K562 (cell line): ENCODE results near the gene FOXRED2. TPM values are rescaled to one million over a fixed set of nuclear protein-coding genes. Genes with fewer than 3 reads are reported as not detected.
A peak's percentile ranks its signal among the peaks of the same experiment; 100 is the strongest.

ENCODE experiments used
- ARID1B ChIP-seq: fragments of 450-650 bp; IDR thresholded peaks from 2 replicates; pipeline ENCODE4 v1.6.1; 2016; ENCODE audit warnings: antibody characterized with exemption, mild to moderate bottlenecking, inconsistent platforms
- ARID4B ChIP-seq: sonication (generic); formaldehyde crosslinking; IDR thresholded peaks from 2 replicates; pipeline ENCODE4 v1.8.0; 2022; ENCODE audit warnings: mild to moderate bottlenecking, missing genetic modification reagents
- ARNT ChIP-seq, 2 experiments: fragments of 450-650 bp; IDR thresholded peaks; 2 replicates each; pipeline ENCODE4 v1.6.1; 2016; ENCODE audit warnings: mild to moderate bottlenecking in 1 of 2
- BRD4 ChIP-seq: fragments of 200-600 bp; sonication (generic); IDR thresholded peaks from 2 replicates; pipeline ENCODE4 v1.6.1; 2017; ENCODE audit warnings: inconsistent platforms
- CC2D1A ChIP-seq: fragments of 450-650 bp; IDR thresholded peaks from 2 replicates; pipeline ENCODE4 v1.6.1; 2017; ENCODE audit warnings: mild to moderate bottlenecking
- GTF2F1 ChIP-seq: IDR thresholded peaks from 2 replicates; pipeline ENCODE4 v1.6.1; 2011; ENCODE audit warnings: low read depth, low read length, improper control_type of control experiment
- JUN ChIP-seq, 2 experiments: sonication (generic) in 1 of 2; formaldehyde crosslinking in 1 of 2; IDR thresholded peaks; 2 replicates each; pipeline versions ENCODE4 v1.6.1 to v1.8.0; 2012 to 2022; ENCODE audit warnings: borderline replicate concordance in 2 of 2, mild to moderate bottlenecking in 2 of 2, improper control_type of control experiment in 1 of 2, low read depth in 1 of 2, low read length in 1 of 2, missing genetic modification reagents in 1 of 2
- KDM1A ChIP-seq, 2 experiments: fragments of 450-650 bp; IDR thresholded peaks; 2 replicates each; pipeline ENCODE4 v1.6.1; 2016; ENCODE audit warnings: mild to moderate bottlenecking in 2 of 2
- MNT ChIP-seq, 2 experiments: fragments of 450-650 bp; conservative IDR thresholded peaks; 2 replicates each; pipeline ENCODE4 v1.6.1; 2017; ENCODE audit warnings: mild to moderate bottlenecking in 2 of 2, moderate library complexity in 2 of 2
- NKRF ChIP-seq: fragments of 450-650 bp; IDR thresholded peaks from 2 replicates; pipeline ENCODE4 v1.6.1; 2016; ENCODE audit warnings: borderline replicate concordance
- RNF2 ChIP-seq: sonication (generic); IDR thresholded peaks from 2 replicates; pipeline ENCODE4 v1.6.1; 2016
- SMARCA5 ChIP-seq: fragments of 450-650 bp; IDR thresholded peaks from 2 replicates; pipeline ENCODE4 v1.6.1; 2016
- SNIP1 ChIP-seq: fragments of 450-650 bp; IDR thresholded peaks from 2 replicates; pipeline ENCODE4 v1.7.1; 2017; ENCODE audit warnings: low read depth, mild to moderate bottlenecking
- SRF ChIP-seq, 2 experiments: fragments of 250-450, 450-650 bp in 1 of 2; sonication (Bioruptor Pico) in 1 of 2; sonication (generic) in 1 of 2; formaldehyde crosslinking; IDR thresholded peaks; 2 replicates each; pipeline versions ENCODE4 v1.5.0 to v1.5.1; 2020 to 2022; ENCODE audit warnings: mild to moderate bottlenecking in 1 of 2, missing genetic modification reagents in 1 of 2
- TBP ChIP-seq: optimal IDR thresholded peaks from 2 replicates; pipeline ENCODE3; 2011; ENCODE audit warnings: low read depth, low read length, improper control_type of control experiment
- TFAP4 ChIP-seq: sonication (generic); formaldehyde crosslinking; IDR thresholded peaks from 2 replicates; pipeline ENCODE4 v1.8.0; 2022; ENCODE audit warnings: missing genetic modification reagents, mild to moderate bottlenecking, moderate library complexity, borderline replicate concordance
- ZNF316 ChIP-seq: fragments of 450-650 bp; IDR thresholded peaks from 2 replicates; pipeline ENCODE4 v1.6.1; 2016
- ZNF79 ChIP-seq: fragments of 250-450 bp; sonication (Bioruptor Pico); IDR thresholded peaks from 2 replicates; pipeline ENCODE4 v1.4.0; 2020; ENCODE audit warnings: low read depth, mild to moderate bottlenecking, moderate library complexity
- polyA plus RNA-seq, 8 experiments: library from polyadenylated mRNA; depleted of rRNA in 4 of 8; stranded (reverse) in 5 of 8; unstranded in 3 of 8; fragments of >200 nt; fragmentation: Nextera tagmentation in 2 of 8; fragmentation: Illumina TruSeq in 1 of 8; extraction: Ambion mirVana in 2 of 8; extraction: Trizol in 1 of 8; gene quantifications; 2 replicates each; pipeline versions ENCODE4 v1.2.1 to v1.2.3, GENCODE V29; 2011 to 2014; ENCODE audit warnings: inconsistent platforms in 1 of 8, missing spikeins in 1 of 8
- total RNA-seq, 7 experiments: library from RNA; depleted of rRNA in 6 of 7; stranded (reverse); fragments of >200 nt in 6 of 7; fragmentation: Illumina TruSeq in 2 of 7; extraction: Trizol in 2 of 7; gene quantifications; 2 replicates each; pipeline versions ENCODE4 v1.2.1 to v1.2.3, GENCODE V29; 2011 to 2021; ENCODE audit warnings: low replicate concordance in 1 of 7

FOXRED2 gene
- total and polyA plus RNA-seq, 9 of the 15 experiments (the other 6 are each of a cell fraction or from before 2014, with no cell fraction given) = 2.8 to 48.4 (median 7.8) TPM

GRCh38 chr22:36541831-36542411 lies 35.1 kb upstream of the FOXRED2 start (continued):
- no peak for TF ChIP-seq TFAP4 (CRISPR knock-in tag)
- peak; percentile 72 to 86 for TF ChIP-seq KDM1A (IDR thresholded peaks at IDR 0.05)
- 0 out of 2 replicates have a peak, but pooled peaks have one; percentile 19 for TF ChIP-seq ZNF316
- peak; percentile 34; the same call in 1 of the 2 replicates for TF ChIP-seq JUN (IDR thresholded peaks at IDR 0.05; ENCODE audit: borderline replicate concordance, low read depth, low read length)
- no peak for TF ChIP-seq JUN (CRISPR knock-in tag; IDR thresholded peaks at IDR 0.05; ENCODE audit: borderline replicate concordance)
- no peak for TF ChIP-seq BRD4
- TF ChIP-seq RNF2 = no peak
- no peak for TF ChIP-seq ARNT (IDR thresholded peaks at IDR 0.05)
- TF ChIP-seq CC2D1A = no peak
- TF ChIP-seq SNIP1 = no peak
- TF ChIP-seq TBP = no peak
- TF ChIP-seq ARID1B = peak; percentile 63
- TF ChIP-seq ARID4B (CRISPR knock-in tag) = no peak
- 0 out of 4 replicates have a peak, but pooled peaks of 1 of the 2 experiments have one; percentile 29 for TF ChIP-seq MNT (conservative IDR thresholded peaks at IDR 0.05)
- TF ChIP-seq SMARCA5 = peak; percentile 67; the same call in 1 of the 2 replicates
- TF ChIP-seq ZNF79 = no peak
- TF ChIP-seq SRF (CRISPR knock-in tag; IDR thresholded peaks at IDR 0.05) = no peak
- TF ChIP-seq NKRF = no peak
- TF ChIP-seq GTF2F1 = no peak
